HG02884 (cell line): ENCODE measurements around the gene RBM20.
"Not testable (repeated sequence)": the region's sequence is repeated elsewhere in the genome, so short reads cannot be mapped to it uniquely, and the experiment has no call there.

Experiments used
- ATAC-seq: cut with Tn5 transposase; IDR thresholded peaks from one replicate; pipeline ENCODE4 v1.9.1; 2021; ENCODE audit warnings: mild to moderate bottlenecking, moderate library complexity; ENCODE audit not compliant: unreplicated experiment

RBM20 gene

GRCh38 chr10:110727785-110728184 lies 83.6 kb downstream of the RBM20 start:
- ATAC-seq = not testable (repeated sequence)

- ATAC-seq = no peak
Observed at GRCh38 chr10:110730345-110731050, 86.4 kb downstream of the RBM20 start.

- ATAC-seq = no peak
Observed at GRCh38 chr10:110733218-110733952, 89.2 kb downstream of the RBM20 start.

- no peak for ATAC-seq
Observed at GRCh38 chr10:110735620-110736027, 91.5 kb downstream of the RBM20 start.

GRCh38 chr10:110737886-110738634 lies 93.9 kb downstream of the RBM20 start:
- ATAC-seq = no peak

GRCh38 chr10:110739811-110740271 lies 95.7 kb downstream of the RBM20 start:
- ATAC-seq = no peak

GRCh38 chr10:110742801-110743200 lies 98.7 kb downstream of the RBM20 start:
- ATAC-seq = no peak

- no peak for ATAC-seq
Observed at GRCh38 chr10:110744782-110745181, 100.6 kb downstream of the RBM20 start.

GRCh38 chr10:110746254-110746826 lies 102.2 kb downstream of the RBM20 start:
- peak; percentile 38 for ATAC-seq

GRCh38 chr10:110746969-110747608 lies 103.0 kb downstream of the RBM20 start:
- ATAC-seq = peak; percentile 22

- no peak for ATAC-seq
Observed at GRCh38 chr10:110747609-110748464, 103.7 kb downstream of the RBM20 start.

- no peak for ATAC-seq
Observed at GRCh38 chr10:110748970-110749369, 104.8 kb downstream of the RBM20 start.

- ATAC-seq = no peak
Observed at GRCh38 chr10:110750931-110751330, 106.8 kb downstream of the RBM20 start.

GRCh38 chr10:110751850-110752249 lies 107.7 kb downstream of the RBM20 start:
- ATAC-seq = no peak

- ATAC-seq = no peak
Observed at GRCh38 chr10:110753462-110753861, 109.3 kb downstream of the RBM20 start.

- ATAC-seq = no peak
Observed at GRCh38 chr10:110754375-110755105, 110.4 kb downstream of the RBM20 start.

GRCh38 chr10:110755781-110756180 lies 111.6 kb downstream of the RBM20 start:
- ATAC-seq = no peak

GRCh38 chr10:110756876-110757275 lies 112.7 kb downstream of the RBM20 start:
- ATAC-seq = no peak

- no peak for ATAC-seq
Observed at GRCh38 chr10:110757586-110757985, 113.5 kb downstream of the RBM20 start.
